ENCODE measurements around the gene IGF2R.

Gene IGF2R

DNA sequence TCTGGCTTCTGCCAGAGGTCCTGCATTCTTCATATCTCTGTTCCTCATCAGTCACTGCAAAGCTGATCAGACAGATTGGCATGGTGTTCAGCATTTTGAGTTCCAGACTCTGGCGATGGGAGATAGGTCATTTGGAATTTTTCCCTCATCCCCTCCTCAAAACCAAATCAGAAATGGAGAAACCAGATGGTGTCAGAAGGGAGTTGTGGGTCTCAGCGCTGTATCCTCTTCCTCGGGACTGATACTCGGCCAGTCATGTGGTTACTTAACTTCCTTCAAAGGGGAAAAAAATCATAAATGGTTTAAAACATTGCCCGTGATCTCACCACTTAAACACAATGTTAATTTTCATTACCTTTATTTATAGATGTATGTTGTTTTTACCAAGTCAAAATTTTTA is 75.8 kb downstream of the IGF2R start:
- DNase-seq (ENCODE audit: low read depth): no peak

- no peak for DNase-seq (ENCODE audit: low read depth)
These were observed 79.6 kb downstream of the IGF2R start for GRCh38 chr6:160048471-160048870.

DNA sequence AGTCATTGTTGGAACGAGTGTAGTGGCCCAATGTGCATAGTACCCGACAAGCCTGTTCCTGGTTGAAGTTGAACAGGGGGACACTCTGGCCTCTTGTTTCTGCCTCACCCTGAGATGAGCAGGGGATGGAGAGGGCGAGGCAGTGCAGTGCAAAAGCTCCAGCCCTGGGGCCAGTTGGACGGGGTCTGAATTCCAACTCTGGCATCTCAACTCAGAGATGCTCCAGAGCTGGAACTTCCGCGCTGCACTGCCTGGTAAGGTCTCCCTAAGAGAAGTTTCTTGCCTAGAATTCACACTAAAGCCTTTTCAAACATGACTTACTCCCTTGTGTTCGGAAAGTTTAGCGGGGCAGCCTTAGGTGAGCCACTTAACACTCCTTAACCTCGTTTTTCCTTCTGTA is 80.5 kb downstream of the IGF2R start:
- DNase-seq (ENCODE audit: low read depth): no peak

DNA sequence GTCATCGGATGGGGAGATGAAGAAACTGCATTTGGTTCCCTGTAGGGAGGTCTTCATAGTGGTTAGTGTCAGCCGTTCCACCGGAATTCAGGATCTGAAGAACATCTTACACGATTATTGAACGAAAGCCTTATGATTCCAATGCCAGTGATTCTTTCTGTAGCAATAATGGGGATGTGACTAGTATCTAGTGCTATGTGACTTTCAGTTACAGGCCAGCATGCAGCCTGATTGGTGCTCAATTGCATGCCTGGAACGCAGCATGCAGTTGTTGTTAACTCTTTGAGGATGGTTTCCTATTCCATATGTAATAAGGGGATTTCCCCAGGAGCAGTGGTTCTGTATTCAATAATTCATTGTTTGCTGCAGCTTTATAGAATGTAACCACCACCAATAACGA is 81.1 kb downstream of the IGF2R start:
- no peak for DNase-seq (ENCODE audit: low read depth)

GRCh38 chr6:160051390-160051789 is 82.5 kb downstream of the IGF2R start:
- no peak for DNase-seq (ENCODE audit: low read depth)

DNA sequence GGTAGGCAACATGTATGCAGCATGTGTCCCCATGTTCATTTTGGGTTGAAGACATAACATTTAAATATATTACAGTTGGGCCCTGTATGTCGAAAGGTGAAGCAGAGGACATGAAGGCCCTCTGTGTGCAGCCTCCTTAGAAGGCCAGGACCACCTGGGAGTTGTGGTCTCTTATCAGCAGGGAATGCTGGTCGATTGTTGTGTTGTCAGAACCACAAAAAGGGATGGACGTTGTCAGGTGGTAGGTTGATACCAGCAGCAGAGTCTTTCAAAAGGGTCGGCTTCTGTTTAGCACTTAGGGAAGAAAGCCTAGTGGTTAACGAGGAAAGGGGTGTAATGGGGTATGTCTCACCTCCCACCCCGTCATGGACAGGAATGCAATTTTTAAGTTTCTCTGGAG is 85.4 kb downstream of the IGF2R start:
- no peak for DNase-seq (ENCODE audit: low read depth)

- DNase-seq (ENCODE audit: low read depth): no peak
These were observed 86.0 kb downstream of the IGF2R start for GRCh38 chr6:160054913-160055312.

- DNase-seq (ENCODE audit: low read depth): no peak
These were observed 86.5 kb downstream of the IGF2R start for GRCh38 chr6:160055378-160055777.

DNA sequence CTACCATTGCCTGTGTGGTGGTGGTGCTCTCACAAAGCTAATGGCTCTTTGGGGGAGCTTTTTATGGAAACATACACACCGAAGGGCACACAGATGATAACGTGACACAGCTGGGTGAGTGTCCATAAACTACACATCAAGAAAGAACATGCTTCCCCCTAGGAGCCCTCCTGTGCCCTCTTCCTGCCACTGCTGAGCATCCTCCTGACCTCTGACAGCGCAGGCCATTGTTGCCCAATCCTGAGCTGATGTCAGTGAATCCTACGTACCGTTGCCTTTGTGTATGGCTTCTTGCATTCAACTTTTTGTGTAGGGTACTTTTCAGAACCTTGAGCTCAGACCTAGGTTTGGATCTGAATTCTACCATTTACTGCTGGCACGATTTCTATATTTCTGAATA is 86.9 kb downstream of the IGF2R start:
- DNase-seq (ENCODE audit: low read depth): no peak

- no peak for DNase-seq (ENCODE audit: low read depth)
These were observed 88.2 kb downstream of the IGF2R start for GRCh38 chr6:160057080-160057479.

- DNase-seq (ENCODE audit: low read depth): no peak
These were observed 89.8 kb downstream of the IGF2R start for GRCh38 chr6:160058603-160059215.

- no peak for DNase-seq (ENCODE audit: low read depth)
These were observed 91.3 kb downstream of the IGF2R start for GRCh38 chr6:160060221-160060620.

DNA sequence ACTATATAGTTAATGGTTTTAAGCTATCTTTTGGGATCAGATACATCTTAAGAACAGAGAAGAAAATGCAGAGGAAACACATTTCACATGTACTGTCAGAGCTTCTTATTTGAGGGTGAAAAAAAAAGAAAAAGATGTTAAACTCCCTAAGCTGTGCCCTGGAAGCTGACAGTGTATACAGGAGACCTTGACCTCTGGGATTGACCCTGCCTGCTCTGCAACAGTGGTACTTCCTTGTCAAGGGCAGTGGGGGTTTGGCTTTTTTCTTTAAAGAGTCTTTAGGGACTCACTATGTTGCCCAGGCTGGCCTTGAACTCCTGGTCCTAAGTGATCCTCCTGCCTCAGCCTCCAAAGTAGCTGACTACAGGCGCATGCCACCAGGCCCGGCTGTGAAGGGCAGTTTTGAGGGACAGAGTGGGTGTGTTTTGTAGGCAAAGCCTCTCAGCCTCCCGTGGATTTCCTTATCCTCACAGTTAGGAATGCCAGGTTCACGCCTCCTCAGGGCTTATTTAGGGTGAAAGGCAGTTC is 92.1 kb downstream of the IGF2R start:
- DNase-seq (ENCODE audit: low read depth): no peak

DNA sequence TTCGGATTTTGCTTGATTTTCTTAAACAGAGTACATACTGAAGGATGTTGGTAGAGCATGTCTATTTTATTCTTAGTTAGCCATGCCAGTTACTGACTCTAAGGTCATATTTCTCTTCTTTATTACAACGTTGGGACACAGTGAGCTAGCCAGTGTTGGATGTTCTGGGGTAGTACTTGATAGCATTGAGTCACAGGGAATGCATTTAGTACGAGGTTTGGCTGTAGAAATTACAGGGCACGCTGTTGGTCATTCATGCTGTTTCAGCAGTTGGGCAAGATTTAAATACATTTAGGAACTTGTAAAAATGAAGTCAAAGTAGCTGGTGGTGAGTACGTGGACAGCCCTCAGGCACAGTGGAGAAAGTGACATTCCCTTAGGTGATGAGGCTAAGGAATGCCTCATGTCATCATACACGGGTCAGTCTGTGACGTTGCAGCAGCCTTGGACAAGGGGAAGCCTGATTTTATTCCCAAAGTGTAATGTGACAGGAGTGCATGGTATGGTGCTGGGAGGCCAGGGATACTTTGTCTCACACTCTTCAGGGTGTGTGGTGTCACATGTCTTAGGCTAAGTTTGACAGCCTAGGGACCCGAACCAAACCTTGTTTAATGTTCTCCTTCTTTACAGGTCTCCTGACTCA is 95.0 kb downstream of the IGF2R start:
- DNase-seq (ENCODE audit: low read depth): no peak

- DNase-seq (ENCODE audit: low read depth): no peak
These were observed 96.3 kb downstream of the IGF2R start for GRCh38 chr6:160065200-160065599.

- no peak for DNase-seq (ENCODE audit: low read depth)
These were observed 98.7 kb downstream of the IGF2R start for GRCh38 chr6:160067564-160067963.

DNA sequence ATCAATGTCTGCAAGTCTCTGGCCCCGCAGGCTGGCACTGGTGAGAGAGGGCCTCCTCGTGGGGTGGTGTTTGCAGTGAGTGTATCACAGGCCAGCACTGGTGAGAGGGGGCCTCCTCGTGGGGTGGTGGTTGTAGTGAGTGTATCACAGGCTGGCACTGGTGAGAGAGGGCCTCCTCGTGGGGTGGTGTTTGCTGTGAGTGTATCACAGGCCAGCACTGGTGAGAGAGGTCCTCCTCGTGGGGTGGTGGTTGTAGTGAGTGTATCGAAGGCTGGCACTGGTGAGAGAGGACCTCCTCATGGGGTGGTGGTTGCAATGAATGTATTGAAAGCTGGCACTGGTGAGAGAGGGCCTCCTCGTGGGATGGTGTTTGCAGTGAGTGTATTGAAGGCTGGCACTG is 99.5 kb downstream of the IGF2R start:
- no peak for DNase-seq (ENCODE audit: low read depth)

DNA sequence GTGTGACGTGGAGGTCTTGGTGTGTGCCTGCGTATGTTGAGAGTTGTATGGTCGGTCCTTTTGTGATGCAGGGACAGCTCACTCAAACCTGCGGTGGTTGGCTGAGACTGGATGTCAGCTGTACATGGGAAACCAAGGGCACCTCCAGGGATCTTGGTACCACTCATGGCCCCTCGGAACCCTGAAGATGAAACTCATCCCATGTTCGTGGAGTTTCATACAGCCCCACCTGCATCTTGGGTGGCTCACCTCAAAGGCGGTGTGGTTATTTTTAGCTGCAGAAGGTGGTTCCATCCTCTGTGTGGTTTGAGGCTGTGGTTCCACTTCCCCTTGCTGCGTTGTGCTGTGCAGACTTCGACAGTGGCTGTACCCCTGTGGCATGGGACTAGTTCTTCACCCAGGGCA is 100.2 kb downstream of the IGF2R start:
- DNase-seq (ENCODE audit: low read depth): no peak

- DNase-seq (ENCODE audit: low read depth): no peak
These were observed 100.6 kb downstream of the IGF2R start for GRCh38 chr6:160069459-160069858.

DNA sequence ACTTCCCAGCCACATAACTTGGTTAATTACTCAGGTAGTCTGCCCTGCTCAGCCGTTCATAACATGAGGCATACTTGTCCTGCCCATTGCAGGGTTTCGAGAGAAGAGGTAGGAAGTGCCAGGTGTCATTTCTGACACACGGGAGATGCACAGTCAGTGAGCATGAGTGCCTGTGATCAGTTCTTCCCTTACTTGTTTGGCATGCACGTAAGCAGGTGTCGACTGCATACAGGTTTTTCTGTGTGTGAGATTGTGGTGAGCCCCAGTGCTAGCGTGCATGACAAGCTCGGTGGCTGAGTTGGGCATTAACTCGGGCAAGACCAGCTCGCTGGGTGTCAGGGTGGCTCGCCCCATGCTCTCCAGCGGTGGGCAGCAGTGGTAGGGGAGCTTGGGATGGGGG is 101.5 kb downstream of the IGF2R start:
- DNase-seq (ENCODE audit: low read depth): no peak

GRCh38 chr6:160070831-160071230 is 101.9 kb downstream of the IGF2R start:
- no peak for DNase-seq (ENCODE audit: low read depth)

DNA sequence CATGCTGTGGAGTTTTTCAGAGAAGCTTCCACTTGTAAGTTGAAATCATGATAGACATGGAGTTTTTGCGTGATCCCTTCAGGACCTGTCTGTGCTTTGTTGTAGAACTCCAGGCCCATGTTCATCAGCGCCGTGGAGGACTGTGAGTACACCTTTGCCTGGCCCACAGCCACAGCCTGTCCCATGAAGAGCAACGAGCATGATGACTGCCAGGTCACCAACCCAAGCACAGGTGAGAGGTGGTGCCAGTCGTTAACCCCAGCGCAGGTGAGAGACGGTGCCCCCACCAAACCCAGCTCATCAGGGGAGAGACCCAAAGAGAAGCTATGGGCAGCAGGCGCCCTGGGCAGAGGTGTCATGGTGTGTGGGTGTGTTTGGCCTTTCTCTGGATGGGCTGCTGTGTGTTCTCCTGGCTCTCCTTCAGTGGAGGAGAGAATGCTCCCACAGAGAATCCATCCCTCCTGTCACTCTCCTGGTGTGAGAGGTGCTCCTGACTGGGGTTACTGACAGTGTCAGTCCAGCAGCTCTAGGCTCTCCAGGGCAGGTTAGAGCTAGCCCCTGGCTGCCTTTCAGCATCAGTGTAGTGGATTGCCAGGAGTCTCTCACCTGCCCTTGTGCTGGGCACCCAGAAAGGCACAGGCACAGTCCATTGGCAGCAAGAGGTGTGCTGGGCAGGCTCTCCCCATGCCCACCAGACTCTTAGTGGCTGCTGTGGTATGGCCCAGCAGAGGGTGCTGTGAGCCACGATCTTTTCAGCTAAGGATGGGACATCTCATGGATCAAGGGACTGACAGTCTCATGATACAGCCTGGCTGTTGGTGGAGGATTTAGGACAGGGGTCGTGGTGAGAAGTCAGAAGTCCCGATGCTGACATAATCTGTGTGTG is 103.2 kb downstream of the IGF2R start:
- DNase-seq (ENCODE audit: low read depth): no peak

DNA sequence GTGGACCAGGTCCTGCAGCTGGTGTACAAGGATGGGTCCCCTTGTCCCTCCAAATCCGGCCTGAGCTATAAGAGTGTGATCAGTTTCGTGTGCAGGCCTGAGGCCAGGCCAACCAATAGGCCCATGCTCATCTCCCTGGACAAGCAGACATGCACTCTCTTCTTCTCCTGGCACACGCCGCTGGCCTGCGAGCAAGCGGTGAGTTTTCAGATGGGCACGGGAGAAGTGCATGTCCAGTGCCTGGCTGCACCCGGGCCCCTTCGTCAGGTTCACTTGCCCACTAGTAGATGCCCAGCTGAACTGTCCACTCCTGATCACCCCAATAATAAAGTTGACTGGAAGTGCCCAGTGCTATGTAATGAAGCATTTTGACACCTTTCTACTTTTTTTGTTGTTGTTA is 104.4 kb downstream of the IGF2R start:
- no peak for DNase-seq (ENCODE audit: low read depth)

Measured in stimulated activated CD8-positive, alpha-beta memory T cell treated with anti-CD3 and anti-CD28 coated beads, Interleukin-15, amount 100 ng/mL, for 1 hour (primary cell).